Measurements from ENCODE around the gene FAU. TPM values are rescaled to one million over a fixed set of nuclear protein-coding genes. Genes with fewer than 3 reads are reported as not detected.
A peak's percentile ranks its signal among the peaks of the same experiment; 100 is the strongest.

The FAU gene
- 230 and 303 TPM in 2 replicates for total RNA-seq (2012; rRNA removed)

DNA sequence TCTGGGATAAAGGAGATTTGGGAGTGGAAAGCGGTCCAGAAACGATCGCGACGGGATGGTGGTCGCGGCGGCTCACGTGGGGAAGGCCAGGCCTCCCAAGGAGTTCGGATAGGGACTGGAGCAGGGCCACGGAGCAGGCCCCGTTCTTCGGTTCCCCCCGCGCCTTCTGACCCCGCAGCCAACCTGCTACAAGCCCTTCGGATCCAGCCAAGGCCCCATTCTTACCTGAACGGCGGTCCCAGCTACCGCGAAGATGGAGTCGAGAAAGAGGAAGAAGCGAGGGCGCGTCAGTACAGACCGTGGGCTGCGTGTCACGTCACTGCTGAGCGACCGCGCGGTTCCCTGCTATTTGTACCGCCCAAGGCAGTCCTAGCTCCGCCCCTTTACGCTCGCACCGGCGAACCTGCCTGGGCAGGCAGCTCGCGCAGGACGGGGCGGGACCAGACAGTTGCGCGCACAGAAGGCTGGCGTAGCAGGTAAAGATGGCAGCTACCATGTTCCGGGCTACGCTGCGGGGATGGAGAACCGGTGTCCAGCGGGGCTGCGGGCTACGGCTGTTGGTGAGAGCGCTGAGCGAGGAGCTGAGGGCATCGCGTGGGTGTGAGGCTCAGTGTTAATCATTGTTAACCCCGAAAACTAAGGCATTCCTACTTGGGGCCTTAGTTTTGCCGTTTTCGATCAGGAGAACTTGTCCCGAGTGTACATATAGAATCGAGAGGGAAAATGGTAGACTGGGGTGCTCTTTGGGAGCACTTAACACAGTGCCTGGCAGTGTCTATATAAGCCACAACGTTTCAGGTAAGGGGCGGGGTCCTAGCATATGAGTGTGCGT, at the start of gene FAU, which contains the start of gene MRPL49:
FAU (minus strand) TSS at position 270 of the 832 bp plus-strand sequence. CDS start 321 bp downstream, outside the sequence.
MRPL49 (plus strand) TSS at position 457 of the 832 bp plus-strand sequence; CDS start at position 483, 26 bp downstream.
- H3K4me3 ChIP-seq (ENCODE audit: low read length), result peak within 1 kb of the TSS; percentile 95
- no peaks in the 10 kb centered on the region for H3K27me3 ChIP-seq (ENCODE audit: control insufficient read depth, insufficient read depth, low read length)
- H3K36me3 ChIP-seq (ENCODE audit: insufficient read depth, low read length), result peaks cover 57% of the 10 kb centered on the region
- H3K9ac ChIP-seq (ENCODE audit: low read depth, low read length), result peak within 1 kb of the TSS; percentile 97
- H3K4me2 ChIP-seq (ENCODE audit: low read length), result peak within 1 kb of the TSS; percentile 85
- H3K9me3 ChIP-seq (replicated peaks; ENCODE audit: low read length), result no peaks in the 10 kb centered on the region
- H3K4me1 ChIP-seq (ENCODE audit: control insufficient read depth, insufficient read depth, low read length), result peaks cover 13% of the 10 kb centered on the region

DNA sequence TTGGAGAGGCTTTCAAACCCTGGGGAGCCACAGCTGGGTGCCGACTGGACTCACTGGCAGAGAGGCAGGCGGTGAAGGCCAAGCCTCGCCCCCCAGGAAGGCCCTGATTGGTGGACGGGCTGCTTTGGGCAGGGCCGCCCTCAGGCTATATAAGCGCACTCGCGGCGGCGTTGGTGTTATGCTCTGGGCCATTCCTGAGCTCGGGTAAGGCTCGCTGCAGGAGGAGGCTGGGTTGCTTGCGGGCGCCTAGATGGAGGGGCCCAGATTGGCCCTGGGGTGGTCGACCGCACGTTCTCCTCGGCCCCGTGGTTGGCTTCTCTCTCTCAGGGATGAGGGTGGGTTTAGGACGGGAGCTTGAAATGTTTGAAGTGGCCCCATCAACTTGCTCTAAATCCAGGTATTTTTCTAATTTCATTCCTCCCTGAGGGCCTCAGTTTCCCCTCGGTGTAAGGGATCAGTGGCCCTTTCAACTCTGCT, 48.2 kb upstream of the FAU start, which contains the start of gene SPDYC:
SPDYC (plus strand) TSS at position 176 of the 477 bp plus-strand sequence. CDS start 1,125 bp downstream, outside the sequence.
- H3K36me3 ChIP-seq (ENCODE audit: insufficient read depth, low read length), result no peaks in the 10 kb centered on the region
- no peak within 1 kb of the TSS for H3K4me3 ChIP-seq (ENCODE audit: low read length)
- no peaks in the 10 kb centered on the region for H3K27me3 ChIP-seq (ENCODE audit: control insufficient read depth, insufficient read depth, low read length)
- H3K4me1 ChIP-seq (ENCODE audit: control insufficient read depth, insufficient read depth, low read length), result peaks cover 8% of the 10 kb centered on the region
- H3K4me2 ChIP-seq (ENCODE audit: low read length), result no peak within 1 kb of the TSS
- H3K9ac ChIP-seq (ENCODE audit: low read depth, low read length), result peak within 1 kb of the TSS; percentile 43
- H3K9me3 ChIP-seq (replicated peaks; ENCODE audit: low read length), result no peaks in the 10 kb centered on the region

- peak overlapping the region; percentile 43 for H3K9ac ChIP-seq (ENCODE audit: low read depth, low read length)
- no peak overlapping the region for H3K4me2 ChIP-seq (ENCODE audit: low read length)
- H3K4me1 ChIP-seq (ENCODE audit: control insufficient read depth, insufficient read depth, low read length), result peaks cover 8% of the 10 kb centered on the region
- no peaks in the 10 kb centered on the region for H3K27me3 ChIP-seq (ENCODE audit: control insufficient read depth, insufficient read depth, low read length)
- no peaks in the 10 kb centered on the region for H3K36me3 ChIP-seq (ENCODE audit: insufficient read depth, low read length)
- no peak overlapping the region for H3K4me3 ChIP-seq (ENCODE audit: low read length)
- no peaks in the 10 kb centered on the region for H3K9me3 ChIP-seq (replicated peaks; ENCODE audit: low read length)
These were observed 47.3 kb upstream of the FAU start for GRCh38 chr11:65169164-65169641.

GRCh38 chr11:65167656-65168055, 45.7 kb upstream of the FAU start:
- Histone ChIP-seq H3K4me3 (ENCODE audit: low read length) (no peak overlapping the region), H3K9me3 (replicated peaks; ENCODE audit: low read length) (no peaks in the 10 kb centered on the region), H3K4me2 (ENCODE audit: low read length) (no peak overlapping the region), H3K4me1 (ENCODE audit: control insufficient read depth, insufficient read depth, low read length) (peaks cover 8% of the 10 kb centered on the region), H3K9ac (ENCODE audit: low read depth, low read length) (no peak overlapping the region), H3K27me3 (ENCODE audit: control insufficient read depth, insufficient read depth, low read length) (no peaks in the 10 kb centered on the region), H3K36me3 (ENCODE audit: insufficient read depth, low read length) (no peaks in the 10 kb centered on the region)

GRCh38 chr11:65166893-65167292, 45.0 kb upstream of the FAU start:
- Histone ChIP-seq H3K9me3 (replicated peaks; ENCODE audit: low read length) (no peaks in the 10 kb centered on the region), H3K4me1 (ENCODE audit: control insufficient read depth, insufficient read depth, low read length) (peaks cover 8% of the 10 kb centered on the region), H3K4me3 (ENCODE audit: low read length) (no peak overlapping the region), H3K4me2 (ENCODE audit: low read length) (no peak overlapping the region), H3K36me3 (ENCODE audit: insufficient read depth, low read length) (no peaks in the 10 kb centered on the region), H3K9ac (ENCODE audit: low read depth, low read length) (no peak overlapping the region), H3K27me3 (ENCODE audit: control insufficient read depth, insufficient read depth, low read length) (no peaks in the 10 kb centered on the region)

GRCh38 chr11:65165410-65166317, 43.7 kb upstream of the FAU start:
- Histone ChIP-seq H3K9me3 (replicated peaks; ENCODE audit: low read length) (no peaks in the 10 kb centered on the region), H3K4me1 (ENCODE audit: control insufficient read depth, insufficient read depth, low read length) (peaks cover 8% of the 10 kb centered on the region), H3K4me3 (ENCODE audit: low read length) (peak overlapping the region; percentile 3), H3K4me2 (ENCODE audit: low read length) (peak overlapping the region; percentile 22), H3K27me3 (ENCODE audit: control insufficient read depth, insufficient read depth, low read length) (peaks cover 2% of the 10 kb centered on the region), H3K9ac (ENCODE audit: low read depth, low read length) (no peak overlapping the region), H3K36me3 (ENCODE audit: insufficient read depth, low read length) (no peaks in the 10 kb centered on the region)

DNA sequence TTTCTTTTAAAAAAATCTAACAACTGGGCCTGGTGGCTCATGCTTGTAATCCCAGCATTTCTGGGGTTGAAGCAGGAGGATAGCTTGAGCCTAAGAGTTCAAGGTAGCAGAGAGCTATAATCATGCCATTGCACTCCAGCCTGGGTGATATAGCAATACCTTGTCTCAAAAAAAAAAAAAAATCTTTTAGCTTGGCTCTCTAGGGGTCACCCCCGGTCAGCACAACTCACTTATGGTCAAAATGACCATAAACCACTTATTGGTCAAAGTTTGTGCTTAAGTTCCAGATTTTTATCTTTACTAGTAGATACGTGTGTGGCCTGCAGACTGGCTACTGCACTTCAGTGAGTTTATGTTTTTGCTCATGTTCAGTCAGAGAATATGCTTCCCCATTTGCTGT, 41.8 kb upstream of the FAU start:
- Histone ChIP-seq H3K4me1 (ENCODE audit: control insufficient read depth, insufficient read depth, low read length) (no peaks in the 10 kb centered on the region), H3K9ac (ENCODE audit: low read depth, low read length) (no peak overlapping the region), H3K36me3 (ENCODE audit: insufficient read depth, low read length) (no peaks in the 10 kb centered on the region), H3K9me3 (replicated peaks; ENCODE audit: low read length) (no peaks in the 10 kb centered on the region), H3K4me2 (ENCODE audit: low read length) (no peak overlapping the region), H3K27me3 (ENCODE audit: control insufficient read depth, insufficient read depth, low read length) (peaks cover 3% of the 10 kb centered on the region), H3K4me3 (ENCODE audit: low read length) (no peak overlapping the region)

DNA sequence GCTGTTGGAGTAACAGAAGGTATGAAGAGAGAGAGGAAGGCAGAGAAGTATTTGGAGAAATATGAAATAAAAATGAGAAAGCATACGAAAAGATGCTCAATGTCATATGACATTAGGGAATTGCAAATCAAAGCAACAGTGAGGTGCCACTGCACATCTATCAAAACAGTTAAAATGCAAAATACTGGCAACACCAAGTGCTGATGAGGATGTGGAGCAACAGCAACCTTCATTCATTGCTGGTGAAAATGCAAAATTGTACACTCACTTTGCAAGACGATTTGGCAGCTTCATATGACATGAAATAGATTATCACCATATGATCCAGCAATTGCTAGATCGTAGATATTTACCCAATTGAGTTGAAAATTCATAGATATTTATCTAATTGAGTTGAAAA, 38.7 kb upstream of the FAU start:
- Histone ChIP-seq H3K4me1 (ENCODE audit: control insufficient read depth, insufficient read depth, low read length) (no peaks in the 10 kb centered on the region), H3K9ac (ENCODE audit: low read depth, low read length) (no peak overlapping the region), H3K4me2 (ENCODE audit: low read length) (no peak overlapping the region), H3K36me3 (ENCODE audit: insufficient read depth, low read length) (no peaks in the 10 kb centered on the region), H3K9me3 (replicated peaks; ENCODE audit: low read length) (no peaks in the 10 kb centered on the region), H3K27me3 (ENCODE audit: control insufficient read depth, insufficient read depth, low read length) (peaks cover 3% of the 10 kb centered on the region), H3K4me3 (ENCODE audit: low read length) (no peak overlapping the region)

- H3K4me1 ChIP-seq (ENCODE audit: control insufficient read depth, insufficient read depth, low read length), result no peaks in the 10 kb centered on the region
- H3K4me2 ChIP-seq (ENCODE audit: low read length), result no peak overlapping the region
- no peaks in the 10 kb centered on the region for H3K36me3 ChIP-seq (ENCODE audit: insufficient read depth, low read length)
- H3K27me3 ChIP-seq (ENCODE audit: control insufficient read depth, insufficient read depth, low read length), result peaks cover 3% of the 10 kb centered on the region
- no peaks in the 10 kb centered on the region for H3K9me3 ChIP-seq (replicated peaks; ENCODE audit: low read length)
- H3K9ac ChIP-seq (ENCODE audit: low read depth, low read length), result no peak overlapping the region
- H3K4me3 ChIP-seq (ENCODE audit: low read length), result no peak overlapping the region
These were observed 37.1 kb upstream of the FAU start for GRCh38 chr11:65159012-65159411.

DNA sequence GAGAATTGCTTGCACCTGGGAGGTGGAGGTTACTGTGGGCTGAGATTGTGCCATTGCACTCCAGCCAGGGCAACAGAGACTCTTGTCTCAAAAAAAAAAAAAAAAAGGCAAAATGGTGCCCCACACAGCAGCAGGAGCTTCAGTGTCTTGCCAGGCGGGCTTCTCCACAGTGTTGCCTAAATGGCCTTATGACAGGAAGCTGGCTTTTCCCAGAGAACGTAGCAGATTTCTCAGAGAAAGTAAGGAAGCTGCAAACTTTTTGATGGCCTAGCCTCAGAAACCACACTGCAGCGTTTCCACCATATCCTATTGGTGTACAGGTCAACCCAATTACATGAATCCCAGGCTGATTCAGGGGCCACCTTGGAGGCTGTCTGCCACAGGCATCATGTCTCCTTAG, 35.4 kb upstream of the FAU start:
- H3K9me3 ChIP-seq (replicated peaks; ENCODE audit: low read length), result no peaks in the 10 kb centered on the region

DNA sequence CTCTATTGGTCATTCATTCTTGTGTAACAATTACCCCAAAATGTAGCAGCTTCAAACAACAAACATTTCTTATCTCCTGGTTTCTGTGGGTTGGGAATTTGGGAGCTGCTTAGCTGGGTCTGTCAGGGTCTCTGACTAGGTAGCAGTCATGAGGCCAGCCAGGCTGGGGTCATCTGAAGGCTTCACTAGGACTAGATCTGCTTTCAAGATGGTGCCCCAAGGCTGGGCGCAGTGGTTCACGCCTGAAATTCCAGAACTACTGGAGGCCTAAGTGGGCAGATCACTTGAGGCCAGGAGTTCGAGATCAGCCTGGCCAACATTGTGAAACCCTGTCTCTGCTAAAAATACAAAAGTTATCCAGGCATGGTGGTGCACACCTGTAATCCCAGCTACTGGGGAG, 35.0 kb upstream of the FAU start:
- H3K4me2 ChIP-seq (ENCODE audit: low read length), result no peak overlapping the region
- H3K4me3 ChIP-seq (ENCODE audit: low read length), result no peak overlapping the region
- no peaks in the 10 kb centered on the region for H3K4me1 ChIP-seq (ENCODE audit: control insufficient read depth, insufficient read depth, low read length)
- no peaks in the 10 kb centered on the region for H3K9me3 ChIP-seq (replicated peaks; ENCODE audit: low read length)
- no peaks in the 10 kb centered on the region for H3K36me3 ChIP-seq (ENCODE audit: insufficient read depth, low read length)
- no peak overlapping the region for H3K9ac ChIP-seq (ENCODE audit: low read depth, low read length)
- peaks cover 10% of the 10 kb centered on the region for H3K27me3 ChIP-seq (ENCODE audit: control insufficient read depth, insufficient read depth, low read length)

More for the DNA sequence above, 35.4 kb upstream of the FAU start:
- Histone ChIP-seq H3K4me1 (ENCODE audit: control insufficient read depth, insufficient read depth, low read length) (no peaks in the 10 kb centered on the region), H3K27me3 (ENCODE audit: control insufficient read depth, insufficient read depth, low read length) (peaks cover 7% of the 10 kb centered on the region), H3K9ac (ENCODE audit: low read depth, low read length) (no peak overlapping the region), H3K4me2 (ENCODE audit: low read length) (no peak overlapping the region), H3K36me3 (ENCODE audit: insufficient read depth, low read length) (no peaks in the 10 kb centered on the region), H3K4me3 (ENCODE audit: low read length) (no peak overlapping the region)

All from skeletal muscle satellite cell (primary cell).